Upper lobe of left lung (tissue), 6 donors: Measurements from ENCODE around the gene CDH13. TPM values are rescaled to one million over a fixed set of nuclear protein-coding genes. Genes with fewer than 3 reads are reported as not detected.

Experiments
- ATAC-seq, 2 donors: fragments of 200-7000 bp; cut with Tn5 transposase; one replicate each; pipeline ENCODE4 v1.9.1; 2022; ENCODE audit warnings: mild to moderate bottlenecking in 2 of 2, moderate library complexity in 2 of 2; ENCODE audit not compliant: low FRiP score in 2 of 2
- DNase-seq, 2 donors: peaks; one replicate each; pipeline ENCODE4 v3.0.0-alpha.2; 2019 to 2020
- H3K27ac ChIP-seq, 4 donors: fragments of 200-600 bp; sonication (generic); one replicate each; pipeline ENCODE4 v1.5.1; 2016 to 2019
- H3K27me3 ChIP-seq, 4 donors: fragments of 200-600 bp; sonication (generic); one replicate each; pipeline ENCODE4 v1.5.1; 2017 to 2019
- H3K36me3 ChIP-seq, 4 donors: fragments of 200-600 bp; sonication (generic); one replicate each; pipeline ENCODE4 v1.5.1; 2016 to 2019
- H3K4me1 ChIP-seq, 4 donors: fragments of 200-600 bp; sonication (generic); one replicate each; pipeline ENCODE4 v1.5.1; 2018 to 2019
- H3K4me3 ChIP-seq, 4 donors: fragments of 200-600 bp; sonication (generic); one replicate each; pipeline ENCODE4 v1.5.1; 2017 to 2019; ENCODE audit warnings: mild to moderate bottlenecking in 2 of 4, moderate library complexity in 1 of 4
- H3K9me3 ChIP-seq, 4 donors: fragments of 200-600 bp; sonication (generic); one replicate each; pipeline ENCODE4 v1.5.1; 2018 to 2019
- EP300 ChIP-seq, 4 donors: sonication (generic); formaldehyde crosslinking; IDR thresholded peaks; one replicate each; pipeline ENCODE4 v1.5.1; 2017; ENCODE audit warnings: antibody characterized with exemption in 4 of 4, control low read depth in 2 of 4
- POLR2A ChIP-seq, 4 donors: fragments of 450-650 bp; IDR thresholded peaks; one replicate each; pipeline ENCODE4 v1.5.1; 2016 to 2017; ENCODE audit warnings: antibody characterized with exemption in 4 of 4, mild to moderate bottlenecking in 2 of 4
- POLR2AphosphoS5 ChIP-seq, 2 donors: sonication (generic); formaldehyde crosslinking; IDR thresholded peaks; one replicate each; pipeline ENCODE4 v1.5.1; 2017; ENCODE audit warnings: antibody characterized with exemption in 2 of 2
- WGBS, 2 donors: methylation state at CpG; one replicate each; pipeline ENCODE4 v1.1.5; 2017 to 2018; 5-methylcytosine and 5-hydroxymethylcytosine counted together
- total RNA-seq, 6 donors: library from RNA; depleted of rRNA in 4 of 6; stranded (reverse); fragments of >200 nt in 4 of 6; gene quantifications; one replicate each; pipeline versions ENCODE4 v1.1.0 to v1.2.1, GENCODE V29; 2016 to 2021
- TF ChIP-seq, protein P1 (sequence below), 6 experiments: fragments of 450-650 bp in 4 of 6; fragments of 200-600 bp in 2 of 6; sonication (generic) in 2 of 6; IDR thresholded peaks; one replicate each; pipeline ENCODE4 v1.5.1; 2016 to 2019; ENCODE audit warnings: antibody characterized with exemption in 6 of 6
- donor health status: DM: no; HTN: no; CAD: no; lungs with moderate emphysema.
- donor health status: DM: no; HTN: yes; CAD: no; lungs with severe emphysema.

The CDH13 gene
- total RNA-seq, 6 donors from 2014 or later = 11.3 to 39.8 (median 19.9) TPM

DNA sequence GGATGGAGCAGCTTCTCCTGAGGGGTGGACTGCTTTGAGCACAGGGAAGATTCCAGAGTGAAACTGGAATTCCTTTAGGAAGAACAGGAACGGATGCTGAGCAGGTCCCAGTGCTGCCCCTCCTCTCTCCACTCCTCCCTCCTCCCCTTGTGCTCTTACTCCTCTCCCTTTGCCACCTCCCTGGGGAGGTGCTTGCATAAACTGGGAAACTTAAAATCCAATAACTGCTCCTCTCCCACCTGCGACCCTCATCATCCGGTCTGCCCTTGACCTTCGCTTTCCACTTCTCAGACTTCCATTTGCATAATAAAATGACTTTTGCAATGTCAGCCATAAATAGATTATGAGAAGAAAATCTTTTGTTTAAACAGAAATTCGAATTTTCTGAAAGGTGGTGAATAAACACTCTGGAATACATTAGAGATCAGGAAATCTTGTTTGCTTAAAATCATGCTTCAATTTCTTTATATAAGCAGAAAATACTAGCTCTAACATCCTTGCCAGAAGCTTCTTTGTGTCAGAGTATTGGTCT lies 1204.8 kb downstream of the CDH13 start:
- WGBS, 2 donors = 52 to 67% methylated on average over 5 of the region's 5 CpGs
- no peak overlapping the region for H3K27ac ChIP-seq
- TF ChIP-seq, protein P1, sequence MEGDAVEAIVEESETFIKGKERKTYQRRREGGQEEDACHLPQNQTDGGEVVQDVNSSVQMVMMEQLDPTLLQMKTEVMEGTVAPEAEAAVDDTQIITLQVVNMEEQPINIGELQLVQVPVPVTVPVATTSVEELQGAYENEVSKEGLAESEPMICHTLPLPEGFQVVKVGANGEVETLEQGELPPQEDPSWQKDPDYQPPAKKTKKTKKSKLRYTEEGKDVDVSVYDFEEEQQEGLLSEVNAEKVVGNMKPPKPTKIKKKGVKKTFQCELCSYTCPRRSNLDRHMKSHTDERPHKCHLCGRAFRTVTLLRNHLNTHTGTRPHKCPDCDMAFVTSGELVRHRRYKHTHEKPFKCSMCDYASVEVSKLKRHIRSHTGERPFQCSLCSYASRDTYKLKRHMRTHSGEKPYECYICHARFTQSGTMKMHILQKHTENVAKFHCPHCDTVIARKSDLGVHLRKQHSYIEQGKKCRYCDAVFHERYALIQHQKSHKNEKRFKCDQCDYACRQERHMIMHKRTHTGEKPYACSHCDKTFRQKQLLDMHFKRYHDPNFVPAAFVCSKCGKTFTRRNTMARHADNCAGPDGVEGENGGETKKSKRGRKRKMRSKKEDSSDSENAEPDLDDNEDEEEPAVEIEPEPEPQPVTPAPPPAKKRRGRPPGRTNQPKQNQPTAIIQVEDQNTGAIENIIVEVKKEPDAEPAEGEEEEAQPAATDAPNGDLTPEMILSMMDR (IDR thresholded peaks at IDR 0.05) = no peak
- TF ChIP-seq POLR2A (IDR thresholded peaks at IDR 0.05) (no peak), POLR2AphosphoS5 (IDR thresholded peaks at IDR 0.05) (no peak), EP300 (IDR thresholded peaks at IDR 0.05) (no peak)
- no peaks in the 10 kb centered on the region for H3K27me3 ChIP-seq
- H3K4me3 ChIP-seq = no peak overlapping the region
- DNase-seq (no peak), ATAC-seq (no peak)
- H3K9me3 ChIP-seq = no peaks in the 10 kb centered on the region
- peaks cover 0 to 5% (median under 1%) of the 10 kb centered on the region in 4 donors for H3K4me1 ChIP-seq
- no peaks in the 10 kb centered on the region for H3K36me3 ChIP-seq

DNA sequence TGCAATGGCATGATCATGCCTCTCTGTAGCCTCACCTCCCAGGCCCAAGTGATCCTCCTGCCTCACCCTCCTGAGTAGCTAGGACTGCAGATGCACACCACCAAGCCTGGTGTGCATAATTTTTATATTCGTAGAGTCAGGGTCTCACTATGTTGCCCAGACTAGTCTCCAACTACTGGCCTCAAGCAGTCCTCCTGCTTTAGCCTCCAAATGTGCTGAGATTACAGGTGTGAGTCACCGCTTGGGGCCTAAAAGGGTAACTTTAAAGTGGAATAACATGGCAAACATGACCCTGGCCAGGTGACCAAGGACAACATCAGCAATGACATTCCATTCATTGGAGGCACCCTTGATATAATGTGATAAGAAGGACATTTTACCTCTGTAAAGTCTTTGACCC lies 1207.2 kb downstream of the CDH13 start:
- 94 to 97% methylated on average over 2 of the region's 2 CpGs for WGBS, 2 donors
- TF ChIP-seq, protein P1 (IDR thresholded peaks at IDR 0.05) = no peak
- no peak for TF ChIP-seq POLR2AphosphoS5 (IDR thresholded peaks at IDR 0.05)
- TF ChIP-seq EP300 (IDR thresholded peaks at IDR 0.05) = no peak
- no peak for TF ChIP-seq POLR2A (IDR thresholded peaks at IDR 0.05)
- Histone ChIP-seq H3K36me3 (no peaks in the 10 kb centered on the region), H3K27ac (no peak overlapping the region), H3K9me3 (no peaks in the 10 kb centered on the region), H3K4me1 (peaks cover 0 to 5% (median 0%) of the 10 kb centered on the region in 4 donors), H3K27me3 (no peaks in the 10 kb centered on the region), H3K4me3 (no peak overlapping the region)
- no peak for DNase-seq
- no peak for ATAC-seq

DNA sequence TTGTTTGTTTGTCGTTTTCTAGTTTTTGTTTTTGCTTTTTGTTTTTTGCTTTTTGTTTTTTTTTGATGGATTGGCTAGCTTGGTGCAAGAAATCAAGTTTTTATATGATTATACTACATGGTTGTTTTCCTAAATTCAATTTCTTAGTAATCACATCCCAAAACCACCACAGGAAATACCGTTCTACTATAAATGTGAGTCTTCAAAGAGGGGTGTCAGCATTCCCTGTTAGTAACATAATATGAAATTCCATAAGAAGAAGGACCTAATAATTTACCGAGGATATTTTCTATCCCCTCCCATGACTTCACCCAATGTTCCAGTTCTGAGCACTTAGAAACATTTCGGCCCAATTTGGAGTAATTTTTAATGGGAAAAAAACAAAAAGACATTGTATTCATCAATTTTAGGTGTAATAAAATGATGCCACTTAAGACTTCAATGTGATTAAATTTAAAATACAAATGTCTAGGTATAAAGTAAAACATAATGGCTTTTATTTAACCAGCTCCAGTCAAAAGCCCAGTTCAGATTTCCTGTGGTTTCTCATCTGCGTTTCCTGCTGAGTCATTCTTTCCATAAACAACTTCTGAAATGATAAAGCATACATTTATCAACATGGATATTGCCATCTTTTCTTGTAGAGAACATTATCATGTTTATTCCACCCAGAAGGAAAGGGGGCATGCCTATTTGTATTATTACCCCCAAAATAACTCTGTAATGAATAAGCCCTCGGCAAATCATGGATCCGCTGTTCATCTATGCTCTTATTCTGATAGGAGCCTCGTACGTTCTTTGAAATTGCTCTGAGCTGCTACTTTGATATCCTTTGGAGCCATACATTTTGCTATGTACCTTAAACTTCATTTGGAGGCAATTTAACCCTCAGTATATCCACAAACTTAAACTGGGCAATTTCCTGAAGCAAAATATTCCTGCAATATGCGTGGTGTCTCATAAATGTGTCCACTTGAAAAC lies 1209.1 kb downstream of the CDH13 start:
- ATAC-seq (no peak), DNase-seq (no peak)
- no peak for TF ChIP-seq POLR2AphosphoS5 (IDR thresholded peaks at IDR 0.05)
- TF ChIP-seq POLR2A (IDR thresholded peaks at IDR 0.05) = no peak
- no peak for TF ChIP-seq EP300 (IDR thresholded peaks at IDR 0.05)
- TF ChIP-seq, protein P1 (IDR thresholded peaks at IDR 0.05) = no peak
- no peak overlapping the region for H3K27ac ChIP-seq
- no peak overlapping the region for H3K4me3 ChIP-seq
- peaks cover 0 to 5% (median 0%) of the 10 kb centered on the region in 4 donors for H3K4me1 ChIP-seq
- H3K36me3 ChIP-seq = no peaks in the 10 kb centered on the region
- no peaks in the 10 kb centered on the region for H3K27me3 ChIP-seq
- 56 to 63% methylated on average over 10 of the region's 10 CpGs for WGBS, 2 donors
- H3K9me3 ChIP-seq = no peaks in the 10 kb centered on the region

GRCh38 chr16:83837566-83837965 lies 1210.8 kb downstream of the CDH13 start:
- Histone ChIP-seq H3K36me3 (no peaks in the 10 kb centered on the region), H3K4me3 (no peak overlapping the region), H3K9me3 (no peaks in the 10 kb centered on the region), H3K4me1 (peaks cover 0 to 5% (median 0%) of the 10 kb centered on the region in 4 donors), H3K27ac (no peak overlapping the region), H3K27me3 (no peaks in the 10 kb centered on the region)
- ATAC-seq (no peak), DNase-seq (no peak)
- 85 to 97% methylated on average over 4 of the region's 4 CpGs for WGBS, 2 donors
- TF ChIP-seq, protein P1 (IDR thresholded peaks at IDR 0.05) = no peak
- TF ChIP-seq POLR2A (IDR thresholded peaks at IDR 0.05) = no peak
- no peak for TF ChIP-seq EP300 (IDR thresholded peaks at IDR 0.05)
- no peak for TF ChIP-seq POLR2AphosphoS5 (IDR thresholded peaks at IDR 0.05)
